ENCODE results near the gene JAK1. TPM values are rescaled to one million over a fixed set of nuclear protein-coding genes. Genes with fewer than 3 reads are reported as not detected.

Gene JAK1
- total RNA-seq (100 to 1,000 TPM; 199 to 270 (median 212) TPM), polyA plus RNA-seq (10 to 100 TPM; 46.6 to 66.0 (median 47.5) TPM)
- long read RNA-seq, donor 1, full-length matches to known transcripts = 7 of 61 reads
- long read RNA-seq, donor 1, partial matches to known transcripts = 54 of 61 reads
- long read RNA-seq, donor 1, other reads (novel, unspliced or antisense) = 0 of 61 reads
- long read RNA-seq, donor 2, full-length matches to known transcripts = 9 of 9 reads
- long read RNA-seq, donor 2, partial matches to known transcripts = 0 of 9 reads
- long read RNA-seq, donor 2, other reads (novel, unspliced or antisense) = 0 of 9 reads

- DNase-seq = peak; percentile 98
- peak within 1 kb of the TSS; percentile 67 to 92 (median 82) for H3K4me3 ChIP-seq
- TF ChIP-seq, protein P1, sequence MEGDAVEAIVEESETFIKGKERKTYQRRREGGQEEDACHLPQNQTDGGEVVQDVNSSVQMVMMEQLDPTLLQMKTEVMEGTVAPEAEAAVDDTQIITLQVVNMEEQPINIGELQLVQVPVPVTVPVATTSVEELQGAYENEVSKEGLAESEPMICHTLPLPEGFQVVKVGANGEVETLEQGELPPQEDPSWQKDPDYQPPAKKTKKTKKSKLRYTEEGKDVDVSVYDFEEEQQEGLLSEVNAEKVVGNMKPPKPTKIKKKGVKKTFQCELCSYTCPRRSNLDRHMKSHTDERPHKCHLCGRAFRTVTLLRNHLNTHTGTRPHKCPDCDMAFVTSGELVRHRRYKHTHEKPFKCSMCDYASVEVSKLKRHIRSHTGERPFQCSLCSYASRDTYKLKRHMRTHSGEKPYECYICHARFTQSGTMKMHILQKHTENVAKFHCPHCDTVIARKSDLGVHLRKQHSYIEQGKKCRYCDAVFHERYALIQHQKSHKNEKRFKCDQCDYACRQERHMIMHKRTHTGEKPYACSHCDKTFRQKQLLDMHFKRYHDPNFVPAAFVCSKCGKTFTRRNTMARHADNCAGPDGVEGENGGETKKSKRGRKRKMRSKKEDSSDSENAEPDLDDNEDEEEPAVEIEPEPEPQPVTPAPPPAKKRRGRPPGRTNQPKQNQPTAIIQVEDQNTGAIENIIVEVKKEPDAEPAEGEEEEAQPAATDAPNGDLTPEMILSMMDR (IDR thresholded peaks at IDR 0.05 in 8 of 11, conservative IDR thresholded peaks at IDR 0.05 in 3 of 11) = peak in 5 of 11 experiments; percentile 2 to 49 (median 34)
- TF ChIP-seq POLR2AphosphoS5 (IDR thresholded peaks at IDR 0.05) (peak; percentile 73 to 85 (median 82)), POLR2A (IDR thresholded peaks at IDR 0.05) (peak in 2 of 3 donors; percentile 80 to 92)
- 0% methylated on average over 18 to 100 of the region's 100 CpGs for WGBS, 5 donors
- intact Hi-C loops (cut with DNase I; ENCODE audit: low total_unique reads) = loop anchor here (10.0 kb wide), 2 partner anchors 52 to 102 kb away; no protein-coding TSS in a partner anchor
- no peaks in the 10 kb centered on the region for H3K9me3 ChIP-seq
- peak within 1 kb of the TSS; percentile 94 to 100 (median 98) for H3K27ac ChIP-seq
- peaks cover 28 to 58% (median 46%) of the 10 kb centered on the region in 6 donors for H3K4me1 ChIP-seq
- no peaks in the 10 kb centered on the region for H3K36me3 ChIP-seq
- H3K27me3 ChIP-seq (replicated peaks in 1 of 7) = no peaks in the 10 kb centered on the region
Observed at GRCh38 chr1:64966158-64966971, at the start of gene JAK1. Gene JAK1, minus strand, starts transcription at chr1:64966549. Its CDS starts 80,285 bp downstream, at chr1:64886264.

GRCh38 chr1:65014321-65014720 lies 48.0 kb upstream of the JAK1 start:
- no peak overlapping the region for H3K4me3 ChIP-seq
- DNase-seq = no peak
- H3K27me3 ChIP-seq (replicated peaks in 1 of 7) = no peaks in the 10 kb centered on the region
- no peaks in the 10 kb centered on the region for H3K36me3 ChIP-seq
- TF ChIP-seq POLR2A (IDR thresholded peaks at IDR 0.05) (no peak), POLR2AphosphoS5 (IDR thresholded peaks at IDR 0.05) (no peak)
- TF ChIP-seq, protein P1 (IDR thresholded peaks at IDR 0.05 in 8 of 11, conservative IDR thresholded peaks at IDR 0.05 in 3 of 11) = no peak
- intact Hi-C loops (cut with DNase I; ENCODE audit: low total_unique reads) = no loop called here
- peaks cover 4 to 12% (median 10%) of the 10 kb centered on the region in 6 donors for H3K4me1 ChIP-seq
- no peaks in the 10 kb centered on the region for H3K9me3 ChIP-seq
- H3K27ac ChIP-seq = no peak overlapping the region

- TF ChIP-seq, protein P1 (IDR thresholded peaks at IDR 0.05 in 8 of 11, conservative IDR thresholded peaks at IDR 0.05 in 3 of 11) = no peak
- no peak for TF ChIP-seq POLR2A (IDR thresholded peaks at IDR 0.05)
- no peak for TF ChIP-seq POLR2AphosphoS5 (IDR thresholded peaks at IDR 0.05)
- no peak overlapping the region for H3K4me3 ChIP-seq
- no peaks in the 10 kb centered on the region for H3K9me3 ChIP-seq
- no peaks in the 10 kb centered on the region for H3K27me3 ChIP-seq (replicated peaks in 1 of 7)
- H3K36me3 ChIP-seq = no peaks in the 10 kb centered on the region
- WGBS, 5 donors = 85 to 94% (median 93%) methylated on average over 2 of the region's 2 CpGs
- intact Hi-C loops (cut with DNase I; ENCODE audit: low total_unique reads) = no loop called here
- H3K27ac ChIP-seq = no peak overlapping the region
- no peak for DNase-seq
- H3K4me1 ChIP-seq = peaks cover 7 to 24% (median 20%) of the 10 kb centered on the region in 6 donors
Observed at GRCh38 chr1:65011983-65012382, 45.6 kb upstream of the JAK1 start.

Measured in spleen (tissue), 13 donors.